EL (cell line): ENCODE measurements around the gene CCNA1.

Experiments used
- DNase-seq: peaks from one replicate; pipeline ENCODE4 v3.0.0-alpha.2; 2016

CCNA1 gene

DNA sequence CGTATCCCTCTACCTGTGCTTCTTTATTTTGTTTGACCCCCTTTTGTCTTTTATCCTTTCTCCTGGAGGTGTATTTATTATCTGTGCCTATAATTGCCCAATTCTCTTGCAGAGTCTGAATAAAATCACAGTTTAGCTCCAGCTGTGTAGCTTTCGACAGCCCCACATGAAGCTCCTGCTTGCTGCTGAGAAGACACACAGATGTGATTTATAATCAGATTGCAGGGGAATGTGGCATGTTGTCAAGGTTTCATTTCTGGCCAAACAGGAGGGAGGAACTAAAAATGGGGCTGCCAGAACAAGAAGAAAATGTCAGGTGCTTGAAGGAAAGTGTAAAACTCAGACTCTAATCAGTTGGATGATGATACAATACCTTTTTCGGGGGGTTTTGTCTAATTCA lies 22.7 kb downstream of the CCNA1 start:
- no peak for DNase-seq

DNA sequence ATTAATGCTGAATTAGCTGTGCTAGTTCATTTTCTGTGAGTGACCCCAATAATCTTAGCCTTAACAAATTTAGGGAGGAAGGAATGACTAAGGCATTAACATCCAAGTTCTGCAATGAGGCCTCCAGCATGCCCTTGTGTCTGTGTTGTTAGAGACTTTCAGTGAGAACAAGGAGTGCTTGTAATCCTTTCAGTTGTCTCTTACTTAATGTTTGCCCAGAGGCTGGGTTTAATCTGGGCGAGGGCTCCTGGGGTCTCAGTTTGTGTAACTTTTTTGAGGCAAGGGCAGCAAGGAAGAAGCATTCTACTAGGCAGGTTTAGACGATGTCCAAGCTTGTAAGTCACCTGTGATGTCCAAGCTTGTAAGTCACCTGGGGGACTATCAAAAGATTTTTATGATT lies 24.3 kb downstream of the CCNA1 start:
- no peak for DNase-seq

DNA sequence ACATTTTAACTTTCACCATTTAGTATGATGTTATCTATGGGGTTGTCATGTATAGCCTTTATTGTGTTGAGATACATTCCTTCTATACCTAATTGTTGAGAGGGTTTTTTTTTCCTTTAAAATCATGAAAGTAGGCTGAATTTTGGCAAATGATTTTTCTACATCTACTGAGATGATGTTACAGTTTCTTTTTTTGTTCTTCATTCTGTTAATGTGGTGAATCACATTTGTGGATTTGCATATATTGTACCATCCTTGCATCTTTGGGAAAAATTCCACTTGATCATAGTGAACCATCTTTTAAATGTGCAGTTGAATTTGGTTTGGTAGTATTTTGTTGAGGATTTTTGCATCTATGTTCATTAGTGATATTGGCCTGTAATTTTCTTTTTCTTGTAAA lies 29.2 kb downstream of the CCNA1 start:
- DNase-seq = no peak

DNA sequence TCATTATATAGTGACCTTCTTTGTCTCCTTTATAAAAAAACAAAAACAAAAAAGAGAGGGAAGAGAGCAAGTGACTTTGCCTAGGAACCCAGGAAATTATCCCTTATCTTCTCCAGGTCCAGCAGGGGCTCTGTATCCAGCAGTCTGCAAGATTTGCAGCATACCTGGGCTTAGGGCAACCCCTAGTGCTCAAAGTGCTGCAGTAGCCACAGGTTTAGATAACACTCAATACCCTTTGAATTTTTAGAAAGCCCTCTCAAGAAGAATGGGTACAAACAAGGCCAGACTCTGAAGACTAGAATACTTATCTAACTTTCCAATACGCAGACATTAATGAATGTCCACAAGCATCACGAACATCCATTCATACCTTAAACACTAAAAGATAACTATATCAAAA lies 43.2 kb downstream of the CCNA1 start:
- peak; percentile 1 for DNase-seq

DNA sequence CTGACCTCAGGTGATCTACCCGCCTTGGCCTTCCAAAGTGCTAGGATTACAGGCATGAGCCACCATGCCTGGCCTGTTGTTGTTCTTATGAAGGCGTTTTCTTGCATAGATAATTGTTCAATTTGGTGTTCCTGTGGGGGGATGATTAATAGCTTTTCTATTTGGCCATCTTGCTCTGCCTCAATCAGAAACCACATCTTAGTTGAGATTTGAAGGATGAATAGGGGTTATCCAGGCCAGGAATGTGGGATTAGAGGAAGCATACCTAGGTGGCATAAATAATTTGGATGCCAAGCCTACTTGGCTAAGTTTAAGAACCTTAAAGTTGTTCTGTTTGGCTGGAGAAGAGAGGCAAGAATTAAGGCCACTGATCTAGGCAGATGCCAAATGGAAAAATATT lies 44.4 kb downstream of the CCNA1 start:
- no peak for DNase-seq

DNA sequence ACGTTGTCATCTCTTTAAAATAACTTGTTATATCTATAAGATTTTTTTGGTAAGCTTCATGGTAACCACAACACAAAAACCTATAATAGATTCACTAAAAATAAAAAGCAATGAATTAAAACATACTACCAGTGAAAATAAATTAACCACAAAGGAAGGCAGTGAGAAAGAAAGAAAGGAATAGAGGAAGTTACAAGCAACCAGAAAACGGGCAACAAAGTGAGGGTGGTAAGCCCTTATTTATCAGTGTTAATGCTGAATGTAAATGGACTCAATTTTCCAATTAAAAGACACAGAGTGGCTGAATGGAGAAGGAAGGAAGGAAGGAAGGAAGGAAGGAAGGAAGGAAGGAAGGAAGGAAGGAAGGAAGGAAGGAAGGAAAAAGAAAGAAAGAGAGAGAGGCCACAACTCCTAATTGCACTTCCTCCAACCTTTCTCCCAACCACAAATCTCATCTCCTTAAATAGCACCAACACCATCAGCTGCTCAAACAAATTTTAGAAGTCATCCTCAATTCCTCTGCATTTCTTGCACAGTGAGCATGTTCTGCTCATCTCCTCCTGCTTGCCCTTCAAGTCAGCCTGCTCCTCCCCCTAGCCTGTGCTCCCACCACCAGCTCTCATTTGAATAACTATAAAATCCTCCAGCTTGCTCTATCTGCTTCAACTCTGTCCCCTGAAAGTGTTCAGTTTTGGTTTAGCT lies 48.6 kb downstream of the CCNA1 start:
- no peak for DNase-seq

DNA sequence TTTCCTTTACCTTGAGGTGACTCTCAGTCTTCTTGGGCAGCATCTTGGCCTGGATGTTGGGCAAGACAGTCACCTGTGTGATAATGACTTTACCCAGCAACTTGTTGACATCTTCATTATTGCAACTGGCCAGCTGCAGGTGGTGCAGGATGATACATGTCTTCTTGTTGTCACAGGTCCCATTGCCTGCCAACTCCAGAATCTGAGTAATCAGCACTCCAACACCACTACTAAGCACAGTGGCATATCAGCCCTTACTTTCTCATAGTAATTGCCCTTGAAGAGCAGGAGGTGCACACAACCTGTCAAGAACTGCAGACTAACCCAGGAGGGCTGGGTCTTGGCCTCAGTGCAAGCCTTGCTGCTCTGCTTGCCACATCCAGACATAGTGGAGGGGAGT lies 57.8 kb downstream of the CCNA1 start:
- no peak for DNase-seq
